Measurements from ENCODE around the gene PLCB2.

- TF ChIP-seq POLR2A (IDR thresholded peaks at IDR 0.05): no peak
- TF ChIP-seq, protein P1, sequence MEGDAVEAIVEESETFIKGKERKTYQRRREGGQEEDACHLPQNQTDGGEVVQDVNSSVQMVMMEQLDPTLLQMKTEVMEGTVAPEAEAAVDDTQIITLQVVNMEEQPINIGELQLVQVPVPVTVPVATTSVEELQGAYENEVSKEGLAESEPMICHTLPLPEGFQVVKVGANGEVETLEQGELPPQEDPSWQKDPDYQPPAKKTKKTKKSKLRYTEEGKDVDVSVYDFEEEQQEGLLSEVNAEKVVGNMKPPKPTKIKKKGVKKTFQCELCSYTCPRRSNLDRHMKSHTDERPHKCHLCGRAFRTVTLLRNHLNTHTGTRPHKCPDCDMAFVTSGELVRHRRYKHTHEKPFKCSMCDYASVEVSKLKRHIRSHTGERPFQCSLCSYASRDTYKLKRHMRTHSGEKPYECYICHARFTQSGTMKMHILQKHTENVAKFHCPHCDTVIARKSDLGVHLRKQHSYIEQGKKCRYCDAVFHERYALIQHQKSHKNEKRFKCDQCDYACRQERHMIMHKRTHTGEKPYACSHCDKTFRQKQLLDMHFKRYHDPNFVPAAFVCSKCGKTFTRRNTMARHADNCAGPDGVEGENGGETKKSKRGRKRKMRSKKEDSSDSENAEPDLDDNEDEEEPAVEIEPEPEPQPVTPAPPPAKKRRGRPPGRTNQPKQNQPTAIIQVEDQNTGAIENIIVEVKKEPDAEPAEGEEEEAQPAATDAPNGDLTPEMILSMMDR (IDR thresholded peaks at IDR 0.05): no peak
Observed at GRCh38 chr15:40345225-40345866, 37.6 kb upstream of the PLCB2 start.
